Breast epithelium (tissue), 4 donors: Measurements from ENCODE around the gene IRX4. TPM values are rescaled to one million over a fixed set of nuclear protein-coding genes. Genes with fewer than 3 reads are reported as not detected.

Experiments
- DNase-seq, 2 donors: peaks; one replicate each; pipeline ENCODE4 v3.0.0-alpha.2; 2019; ENCODE audit warnings: low spot score in 2 of 2
- H3K27ac ChIP-seq, 2 donors: fragments of 200-600 bp; sonication (generic) in 1 of 2; one replicate each; pipeline ENCODE4 v1.5.1; 2016 to 2019; ENCODE audit warnings: mild to moderate bottlenecking in 1 of 2
- H3K27me3 ChIP-seq, 2 donors: fragments of 200-600 bp; sonication (generic) in 1 of 2; one replicate each; pipeline versions ENCODE4 v1.5.1 to v1.6.0; 2017 to 2019; ENCODE audit warnings: control low read depth in 1 of 2, mild to moderate bottlenecking in 1 of 2
- H3K36me3 ChIP-seq: fragments of 200-600 bp; one replicate; pipeline ENCODE4 v1.5.1; 2019
- H3K4me1 ChIP-seq, 2 donors: fragments of 200-600 bp; sonication (generic); one replicate each; pipeline ENCODE4 v1.5.1; 2016 to 2019; ENCODE audit warnings: control low read depth in 1 of 2
- H3K4me3 ChIP-seq, 3 donors: fragments of 200-600 bp; sonication (generic); 1 replicate in 2 of 3; 2 replicates in 1 of 3; pipeline ENCODE4 v1.5.1; 2016 to 2019; ENCODE audit warnings: mild to moderate bottlenecking in 3 of 3, moderate library complexity in 2 of 3
- H3K9me3 ChIP-seq, 2 donors: fragments of 200-600 bp; sonication (generic) in 1 of 2; one replicate each; pipeline ENCODE4 v1.5.1; 2016 to 2019; ENCODE audit warnings: control low read depth in 1 of 2
- CTCF ChIP-seq, 3 donors: fragments of 450-650 bp; IDR thresholded peaks; one replicate each; pipeline ENCODE4 v1.5.1; 2016 to 2017; ENCODE audit warnings: antibody characterized with exemption in 3 of 3, mild to moderate bottlenecking in 3 of 3, moderate library complexity in 3 of 3
- POLR2A ChIP-seq: fragments of 450-650 bp; IDR thresholded peaks from one replicate; pipeline ENCODE4 v1.6.1; 2016; ENCODE audit warnings: antibody characterized with exemption, mild to moderate bottlenecking, moderate library complexity
- POLR2AphosphoS5 ChIP-seq, 3 donors: sonication (generic); formaldehyde crosslinking; IDR thresholded peaks; one replicate each; pipeline ENCODE4 v1.6.1; 2017; ENCODE audit warnings: antibody characterized with exemption in 3 of 3
- intact Hi-C: fragments of 100-400 bp; cut with DNase I; formaldehyde crosslinking; loops from one replicate; pipeline ENCODE4 v1.15.1; 2023; ENCODE audit warnings: low total_unique reads
- total RNA-seq, 3 donors: library from RNA; depleted of rRNA; stranded (reverse); fragments of >200 nt; gene quantifications; one replicate each; pipeline ENCODE4 v1.1.0, GENCODE V29; 2016

IRX4 gene
- total RNA-seq, 3 donors from 2014 or later = 0.64 to 9.5 (median 2.6) TPM

GRCh38 chr5:1880377-1881025 lies 2.2 kb downstream of the IRX4 start:
- Histone ChIP-seq H3K9me3 (no peaks in the 10 kb centered on the region), H3K4me3 (no peak overlapping the region), H3K27me3 (peaks cover 13 to 96% of the 10 kb centered on the region in 2 donors), H3K36me3 (no peaks in the 10 kb centered on the region), H3K27ac (no peak overlapping the region), H3K4me1 (peaks cover 3 to 4% of the 10 kb centered on the region in 2 donors)
- TF ChIP-seq POLR2A = no peak
- intact Hi-C loops = no loop called here
- DNase-seq = no peak

GRCh38 chr5:1879292-1880263 lies 3.1 kb downstream of the IRX4 start:
- H3K27ac ChIP-seq = no peak overlapping the region
- H3K27me3 ChIP-seq = peaks cover 10 to 91% of the 10 kb centered on the region in 2 donors
- H3K36me3 ChIP-seq = no peaks in the 10 kb centered on the region
- H3K9me3 ChIP-seq = no peaks in the 10 kb centered on the region
- no peak for DNase-seq
- TF ChIP-seq CTCF (IDR thresholded peaks at IDR 0.05) (no peak), POLR2AphosphoS5 (IDR thresholded peaks at IDR 0.05) (no peak), POLR2A (no peak)
- H3K4me1 ChIP-seq = peaks cover 3 to 4% of the 10 kb centered on the region in 2 donors
- intact Hi-C loops = no loop called here
- no peak overlapping the region for H3K4me3 ChIP-seq

- H3K36me3 ChIP-seq = no peaks in the 10 kb centered on the region
- no peak overlapping the region for H3K4me3 ChIP-seq
- no peak for TF ChIP-seq CTCF (IDR thresholded peaks at IDR 0.05)
- no peak for TF ChIP-seq POLR2A
- TF ChIP-seq POLR2AphosphoS5 (IDR thresholded peaks at IDR 0.05) = no peak
- H3K4me1 ChIP-seq = peaks cover 3 to 4% of the 10 kb centered on the region in 2 donors
- H3K27ac ChIP-seq = no peak overlapping the region
- peaks cover 10 to 87% of the 10 kb centered on the region in 2 donors for H3K27me3 ChIP-seq
- intact Hi-C loops = no loop called here
- DNase-seq = no peak
- H3K9me3 ChIP-seq = no peaks in the 10 kb centered on the region
These were observed 4.5 kb downstream of the IRX4 start for GRCh38 chr5:1878050-1878849.

GRCh38 chr5:1877103-1878049 lies 5.3 kb downstream of the IRX4 start:
- intact Hi-C loops = no loop called here
- TF ChIP-seq CTCF (IDR thresholded peaks at IDR 0.05) = no peak
- no peak for TF ChIP-seq POLR2A
- TF ChIP-seq POLR2AphosphoS5 (IDR thresholded peaks at IDR 0.05) = no peak
- no peak overlapping the region for H3K27ac ChIP-seq
- no peak overlapping the region for H3K4me3 ChIP-seq
- H3K4me1 ChIP-seq = peaks cover 3 to 4% of the 10 kb centered on the region in 2 donors
- no peak for DNase-seq
- no peaks in the 10 kb centered on the region for H3K9me3 ChIP-seq
- peaks cover 10 to 78% of the 10 kb centered on the region in 2 donors for H3K27me3 ChIP-seq
- no peaks in the 10 kb centered on the region for H3K36me3 ChIP-seq
